ENCODE measurements around the gene ERCC3. TPM values are rescaled to one million over a fixed set of nuclear protein-coding genes. Genes with fewer than 3 reads are reported as not detected.

The ERCC3 gene
- total RNA-seq, 1 experiment from 2014 or later, result 60.8 TPM

- no peak overlapping the region for H3K27ac ChIP-seq (ENCODE audit: insufficient read length, low read depth, low read length)
- H2BK120ac ChIP-seq (ENCODE audit: low read depth, low read length, poor library complexity, severe bottlenecking), result no peak overlapping the region
- Mint-ChIP-seq H3K27me3 (ENCODE audit: low read depth) (no peaks in the 10 kb centered on the region), H3K36me3 (ENCODE audit: insufficient read depth in 1 of 3, low read depth in 3 of 3) (peaks cover 15 to 42% (median 26%) of the 10 kb centered on the region in 3 experiments), H3K4me3 (no peak overlapping the region), H3K27ac (peak overlapping the region in 2 of 3 experiments; percentile 61 to 70; a peak in 3 of 7 replicates), H3K4me1 (peaks cover 0 to 2% of the 10 kb centered on the region in 2 experiments; a peak in 1 of 4 replicates), H3K9me3 (no peaks in the 10 kb centered on the region)
- no peak overlapping the region for H2BK12ac ChIP-seq (ENCODE audit: insufficient read length, low read depth, low read length)
- H4K20me1 ChIP-seq (ENCODE audit: control insufficient read depth, insufficient read depth, insufficient read length), result no peaks in the 10 kb centered on the region
- no peak overlapping the region for H3K56ac ChIP-seq (ENCODE audit: insufficient read length, low read depth, low read length)
- no peak overlapping the region for H3K9ac ChIP-seq (ENCODE audit: extremely low read depth, insufficient read length, low read length)
- no peaks in the 10 kb centered on the region for H3K9me3 ChIP-seq (ENCODE audit: control insufficient read depth, low read depth, low read length)
- H3K27me3 ChIP-seq (ENCODE audit: insufficient read depth, low read length), result no peaks in the 10 kb centered on the region
- H3K79me2 ChIP-seq (ENCODE audit: insufficient read depth, low read length), result no peaks in the 10 kb centered on the region
- no peak overlapping the region for H2AK5ac ChIP-seq (ENCODE audit: insufficient read length, low read length)
- no peaks in the 10 kb centered on the region for H3K23me2 ChIP-seq (ENCODE audit: insufficient read length, low read depth, low read length, poor library complexity, severe bottlenecking)
- H4K8ac ChIP-seq (replicated peaks; ENCODE audit: insufficient read length, low read depth, low read length), result no peak overlapping the region
- no peak overlapping the region for H3K4me2 ChIP-seq (ENCODE audit: insufficient read depth, insufficient read length, low read length)
- H3K23ac ChIP-seq (ENCODE audit: insufficient read length, low read depth, low read length), result no peak overlapping the region
- H2BK20ac ChIP-seq (ENCODE audit: low read depth, low read length, poor library complexity, severe bottlenecking), result no peak overlapping the region
- no peak overlapping the region for H2AFZ ChIP-seq (ENCODE audit: low read length)
- no peaks in the 10 kb centered on the region for H3K79me1 ChIP-seq (ENCODE audit: insufficient read depth, low read depth, low read length, poor library complexity, severe bottlenecking)
- WGBS (ENCODE audit: extremely low coverage, insufficient read length, low lambda C conversion rate), result no CpG with 5 or more reads among the region's 2 CpGs
- no peaks in the 10 kb centered on the region for H3K4me1 ChIP-seq (ENCODE audit: insufficient read depth, low read length)
- TF ChIP-seq, protein P1, sequence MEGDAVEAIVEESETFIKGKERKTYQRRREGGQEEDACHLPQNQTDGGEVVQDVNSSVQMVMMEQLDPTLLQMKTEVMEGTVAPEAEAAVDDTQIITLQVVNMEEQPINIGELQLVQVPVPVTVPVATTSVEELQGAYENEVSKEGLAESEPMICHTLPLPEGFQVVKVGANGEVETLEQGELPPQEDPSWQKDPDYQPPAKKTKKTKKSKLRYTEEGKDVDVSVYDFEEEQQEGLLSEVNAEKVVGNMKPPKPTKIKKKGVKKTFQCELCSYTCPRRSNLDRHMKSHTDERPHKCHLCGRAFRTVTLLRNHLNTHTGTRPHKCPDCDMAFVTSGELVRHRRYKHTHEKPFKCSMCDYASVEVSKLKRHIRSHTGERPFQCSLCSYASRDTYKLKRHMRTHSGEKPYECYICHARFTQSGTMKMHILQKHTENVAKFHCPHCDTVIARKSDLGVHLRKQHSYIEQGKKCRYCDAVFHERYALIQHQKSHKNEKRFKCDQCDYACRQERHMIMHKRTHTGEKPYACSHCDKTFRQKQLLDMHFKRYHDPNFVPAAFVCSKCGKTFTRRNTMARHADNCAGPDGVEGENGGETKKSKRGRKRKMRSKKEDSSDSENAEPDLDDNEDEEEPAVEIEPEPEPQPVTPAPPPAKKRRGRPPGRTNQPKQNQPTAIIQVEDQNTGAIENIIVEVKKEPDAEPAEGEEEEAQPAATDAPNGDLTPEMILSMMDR (conservative IDR thresholded peaks at IDR 0.05), result no peak
- no peak overlapping the region for H3T11ph ChIP-seq (ENCODE audit: low read length)
- H2BK5ac ChIP-seq (ENCODE audit: insufficient read length, low read length), result no peak overlapping the region
- no peak overlapping the region for H4K91ac ChIP-seq (ENCODE audit: insufficient read length, low read depth, low read length)
- no peak overlapping the region for H2BK15ac ChIP-seq (ENCODE audit: low read depth, low read length)
- no peak overlapping the region for H3K4ac ChIP-seq (ENCODE audit: low read depth, low read length)
- H4K5ac ChIP-seq (ENCODE audit: insufficient read length, low read depth, low read length), result no peak overlapping the region
- H3K14ac ChIP-seq (ENCODE audit: insufficient read depth, low read length), result no peak overlapping the region
- H3K18ac ChIP-seq (ENCODE audit: insufficient read length, low read depth, low read length), result no peak overlapping the region
- no peak for DNase-seq
These were observed 38.8 kb downstream of the ERCC3 start for GRCh38 chr2:127255146-127255545.
